WTC11 (cell line): ENCODE data around the gene CORIN.
A peak's percentile ranks its signal among the peaks of the same experiment; 100 is the strongest.

Experiments
- TF ChIP-seq, protein P1 (sequence below): fragments of 200-600 bp; IDR thresholded peaks from 2 replicates; pipeline ENCODE4 v1.8.0; 2022; ENCODE audit warnings: antibody characterized with exemption
- TF ChIP-seq, protein P2 (sequence below): sonication (generic); formaldehyde crosslinking; IDR thresholded peaks from 2 replicates; pipeline ENCODE4 v1.8.0; 2022; ENCODE audit warnings: mild to moderate bottlenecking, missing genetic modification reagents
- TF ChIP-seq, protein P3 (sequence below): sonication (generic); formaldehyde crosslinking; IDR thresholded peaks from 2 replicates; pipeline ENCODE4 v1.8.0; 2022; ENCODE audit warnings: mild to moderate bottlenecking, missing genetic modification reagents
- TF ChIP-seq, protein P4 (sequence below): sonication (generic); formaldehyde crosslinking; IDR thresholded peaks from 2 replicates; pipeline ENCODE4 v1.8.1; 2023; ENCODE audit warnings: mild to moderate bottlenecking, missing genetic modification reagents, moderate library complexity

DNA sequence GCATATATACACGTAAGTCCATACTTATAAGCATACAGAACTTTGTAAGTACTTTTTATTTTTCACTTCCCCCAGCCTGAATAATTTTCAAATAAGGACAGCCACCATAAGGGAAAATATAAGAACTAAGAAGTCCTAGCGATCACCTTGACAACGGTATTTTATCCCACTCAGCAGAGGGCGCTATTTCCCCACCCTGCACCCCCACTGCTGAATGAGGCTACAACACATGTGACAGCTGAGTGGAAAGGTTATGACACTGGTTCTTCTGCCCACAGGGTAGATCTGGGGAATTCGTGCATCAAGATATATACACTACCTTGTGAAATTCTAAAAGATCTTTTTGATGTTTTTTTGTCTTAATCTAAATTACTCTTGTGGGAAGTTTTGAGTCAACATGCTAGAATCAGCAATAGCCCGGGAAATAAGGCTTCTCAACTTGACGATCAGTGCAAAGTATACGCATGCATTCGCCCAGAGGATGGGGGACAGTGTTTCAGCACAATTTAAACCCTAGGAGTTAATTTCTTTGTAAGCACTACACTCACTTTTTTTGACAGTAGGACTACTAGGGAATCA is 151.5 kb downstream of the CORIN start:
- TF ChIP-seq, protein P1, sequence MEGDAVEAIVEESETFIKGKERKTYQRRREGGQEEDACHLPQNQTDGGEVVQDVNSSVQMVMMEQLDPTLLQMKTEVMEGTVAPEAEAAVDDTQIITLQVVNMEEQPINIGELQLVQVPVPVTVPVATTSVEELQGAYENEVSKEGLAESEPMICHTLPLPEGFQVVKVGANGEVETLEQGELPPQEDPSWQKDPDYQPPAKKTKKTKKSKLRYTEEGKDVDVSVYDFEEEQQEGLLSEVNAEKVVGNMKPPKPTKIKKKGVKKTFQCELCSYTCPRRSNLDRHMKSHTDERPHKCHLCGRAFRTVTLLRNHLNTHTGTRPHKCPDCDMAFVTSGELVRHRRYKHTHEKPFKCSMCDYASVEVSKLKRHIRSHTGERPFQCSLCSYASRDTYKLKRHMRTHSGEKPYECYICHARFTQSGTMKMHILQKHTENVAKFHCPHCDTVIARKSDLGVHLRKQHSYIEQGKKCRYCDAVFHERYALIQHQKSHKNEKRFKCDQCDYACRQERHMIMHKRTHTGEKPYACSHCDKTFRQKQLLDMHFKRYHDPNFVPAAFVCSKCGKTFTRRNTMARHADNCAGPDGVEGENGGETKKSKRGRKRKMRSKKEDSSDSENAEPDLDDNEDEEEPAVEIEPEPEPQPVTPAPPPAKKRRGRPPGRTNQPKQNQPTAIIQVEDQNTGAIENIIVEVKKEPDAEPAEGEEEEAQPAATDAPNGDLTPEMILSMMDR = peak; percentile 74
- TF ChIP-seq, protein P2, sequence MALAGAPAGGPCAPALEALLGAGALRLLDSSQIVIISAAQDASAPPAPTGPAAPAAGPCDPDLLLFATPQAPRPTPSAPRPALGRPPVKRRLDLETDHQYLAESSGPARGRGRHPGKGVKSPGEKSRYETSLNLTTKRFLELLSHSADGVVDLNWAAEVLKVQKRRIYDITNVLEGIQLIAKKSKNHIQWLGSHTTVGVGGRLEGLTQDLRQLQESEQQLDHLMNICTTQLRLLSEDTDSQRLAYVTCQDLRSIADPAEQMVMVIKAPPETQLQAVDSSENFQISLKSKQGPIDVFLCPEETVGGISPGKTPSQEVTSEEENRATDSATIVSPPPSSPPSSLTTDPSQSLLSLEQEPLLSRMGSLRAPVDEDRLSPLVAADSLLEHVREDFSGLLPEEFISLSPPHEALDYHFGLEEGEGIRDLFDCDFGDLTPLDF = no peak
- TF ChIP-seq, protein P3, sequence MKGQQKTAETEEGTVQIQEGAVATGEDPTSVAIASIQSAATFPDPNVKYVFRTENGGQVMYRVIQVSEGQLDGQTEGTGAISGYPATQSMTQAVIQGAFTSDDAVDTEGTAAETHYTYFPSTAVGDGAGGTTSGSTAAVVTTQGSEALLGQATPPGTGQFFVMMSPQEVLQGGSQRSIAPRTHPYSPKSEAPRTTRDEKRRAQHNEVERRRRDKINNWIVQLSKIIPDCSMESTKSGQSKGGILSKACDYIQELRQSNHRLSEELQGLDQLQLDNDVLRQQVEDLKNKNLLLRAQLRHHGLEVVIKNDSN = no peak
- TF ChIP-seq, protein P4, sequence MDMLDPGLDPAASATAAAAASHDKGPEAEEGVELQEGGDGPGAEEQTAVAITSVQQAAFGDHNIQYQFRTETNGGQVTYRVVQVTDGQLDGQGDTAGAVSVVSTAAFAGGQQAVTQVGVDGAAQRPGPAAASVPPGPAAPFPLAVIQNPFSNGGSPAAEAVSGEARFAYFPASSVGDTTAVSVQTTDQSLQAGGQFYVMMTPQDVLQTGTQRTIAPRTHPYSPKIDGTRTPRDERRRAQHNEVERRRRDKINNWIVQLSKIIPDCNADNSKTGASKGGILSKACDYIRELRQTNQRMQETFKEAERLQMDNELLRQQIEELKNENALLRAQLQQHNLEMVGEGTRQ (CRISPR knock-in tag) = 0 out of 2 replicates have a peak, but pooled peaks have one; percentile 8
